HepG2 (cell line): ENCODE data around the gene ATRN. TPM values are rescaled to one million over a fixed set of nuclear protein-coding genes. Genes with fewer than 3 reads are reported as not detected.

Experiments
- ATF5 ChIP-seq: sonication (generic); formaldehyde crosslinking; IDR thresholded peaks from 2 replicates; pipeline ENCODE4 v1.4.0; 2020; ENCODE audit warnings: mild to moderate bottlenecking, low read depth, missing genetic modification reagents
- CEBPB ChIP-seq: IDR thresholded peaks from 2 replicates; pipeline ENCODE4 v1.6.1; 2011; ENCODE audit warnings: low read depth, low read length, improper control_type of control experiment, borderline replicate concordance
- CENPX ChIP-seq: sonication (generic); formaldehyde crosslinking; IDR thresholded peaks from 2 replicates; pipeline ENCODE4 v1.9.0; 2021; ENCODE audit warnings: mild to moderate bottlenecking, missing genetic modification reagents, moderate library complexity
- ISL2 ChIP-seq: sonication (generic); formaldehyde crosslinking; IDR thresholded peaks from 2 replicates; pipeline ENCODE4 v1.5.0; 2020; ENCODE audit warnings: missing genetic modification reagents
- PRDM10 ChIP-seq: sonication (generic); formaldehyde crosslinking; IDR thresholded peaks from 2 replicates; pipeline ENCODE4 v1.4.0; 2020; ENCODE audit warnings: low read depth, missing genetic modification reagents
- REPIN1 ChIP-seq: sonication (generic); formaldehyde crosslinking; IDR thresholded peaks from 2 replicates; pipeline ENCODE4 v1.8.0; 2022; ENCODE audit warnings: missing genetic modification reagents, low read depth, mild to moderate bottlenecking, borderline replicate concordance
- ZBTB20 ChIP-seq: sonication (generic); formaldehyde crosslinking; IDR thresholded peaks from 2 replicates; pipeline ENCODE4 v1.8.1; 2023; ENCODE audit warnings: missing genetic modification reagents, low read depth, mild to moderate bottlenecking, borderline replicate concordance
- ZFP36L1 ChIP-seq: sonication (generic); formaldehyde crosslinking; IDR thresholded peaks from 2 replicates; pipeline ENCODE4 v1.8.0; 2022; ENCODE audit warnings: mild to moderate bottlenecking, missing genetic modification reagents, moderate library complexity
- ZFP90 ChIP-seq: sonication (generic); formaldehyde crosslinking; IDR thresholded peaks from 2 replicates; pipeline ENCODE4 v1.8.0; 2022; ENCODE audit warnings: missing genetic modification reagents, mild to moderate bottlenecking, inconsistent platforms, borderline replicate concordance
- ZKSCAN5 ChIP-seq: sonication (generic); formaldehyde crosslinking; IDR thresholded peaks from 2 replicates; pipeline ENCODE4 v1.5.1; 2020; ENCODE audit warnings: mild to moderate bottlenecking, missing genetic modification reagents
- ZNF256 ChIP-seq: sonication (generic); formaldehyde crosslinking; conservative IDR thresholded peaks from 2 replicates; pipeline ENCODE4 v1.4.0; 2020; ENCODE audit warnings: missing genetic modification reagents
- ZNF704 ChIP-seq: sonication (generic); formaldehyde crosslinking; IDR thresholded peaks from 2 replicates; pipeline ENCODE4 v1.8.1; 2023; ENCODE audit warnings: mild to moderate bottlenecking, inconsistent platforms, moderate library complexity, missing genetic modification reagents, borderline replicate concordance
- ZNF780A ChIP-seq: sonication (generic); formaldehyde crosslinking; IDR thresholded peaks from 2 replicates; pipeline ENCODE4 v1.8.0; 2022; ENCODE audit warnings: mild to moderate bottlenecking, missing genetic modification reagents, moderate library complexity
- ZSCAN12 ChIP-seq: sonication (generic); formaldehyde crosslinking; IDR thresholded peaks from 2 replicates; pipeline ENCODE4 v1.9.0; 2021; ENCODE audit warnings: mild to moderate bottlenecking, missing genetic modification reagents
- ZXDC ChIP-seq: sonication (generic); formaldehyde crosslinking; IDR thresholded peaks from 2 replicates; pipeline ENCODE4 v1.5.0; 2020; ENCODE audit warnings: mild to moderate bottlenecking, missing genetic modification reagents
- polyA plus RNA-seq, 8 experiments: library from polyadenylated mRNA; depleted of rRNA in 3 of 8; stranded (reverse) in 7 of 8; unstranded in 1 of 8; fragments of >200 nt; fragmentation: Illumina TruSeq in 4 of 8; extraction: Trizol in 4 of 8; gene quantifications; 2 replicates each; pipeline versions ENCODE4 v1.2.1 to v1.2.3, GENCODE V29; 2011 to 2016; ENCODE audit warnings: low read depth in 4 of 8, missing spikeins in 1 of 8, mixed read lengths in 1 of 8; ENCODE audit not compliant: insufficient read depth in 1 of 8
- total RNA-seq, 5 experiments: library from RNA; depleted of rRNA; stranded (reverse); fragments of >200 nt; fragmentation: Illumina TruSeq; extraction: Trizol; gene quantifications; 2 replicates each; pipeline ENCODE4 v1.2.3, GENCODE V29; 2016; ENCODE audit warnings: low read depth in 1 of 5
- TF ChIP-seq, protein P1 (sequence below): sonication (generic); formaldehyde crosslinking; IDR thresholded peaks from 2 replicates; pipeline ENCODE4 v1.5.0; 2020; ENCODE audit warnings: mild to moderate bottlenecking, missing genetic modification reagents

Gene ATRN
- total and polyA plus RNA-seq, 2 of the 13 experiments (the other 11 are each of a cell fraction or from before 2014, with no cell fraction given), result 44.2 to 81.1 TPM

- TF ChIP-seq, protein P1, sequence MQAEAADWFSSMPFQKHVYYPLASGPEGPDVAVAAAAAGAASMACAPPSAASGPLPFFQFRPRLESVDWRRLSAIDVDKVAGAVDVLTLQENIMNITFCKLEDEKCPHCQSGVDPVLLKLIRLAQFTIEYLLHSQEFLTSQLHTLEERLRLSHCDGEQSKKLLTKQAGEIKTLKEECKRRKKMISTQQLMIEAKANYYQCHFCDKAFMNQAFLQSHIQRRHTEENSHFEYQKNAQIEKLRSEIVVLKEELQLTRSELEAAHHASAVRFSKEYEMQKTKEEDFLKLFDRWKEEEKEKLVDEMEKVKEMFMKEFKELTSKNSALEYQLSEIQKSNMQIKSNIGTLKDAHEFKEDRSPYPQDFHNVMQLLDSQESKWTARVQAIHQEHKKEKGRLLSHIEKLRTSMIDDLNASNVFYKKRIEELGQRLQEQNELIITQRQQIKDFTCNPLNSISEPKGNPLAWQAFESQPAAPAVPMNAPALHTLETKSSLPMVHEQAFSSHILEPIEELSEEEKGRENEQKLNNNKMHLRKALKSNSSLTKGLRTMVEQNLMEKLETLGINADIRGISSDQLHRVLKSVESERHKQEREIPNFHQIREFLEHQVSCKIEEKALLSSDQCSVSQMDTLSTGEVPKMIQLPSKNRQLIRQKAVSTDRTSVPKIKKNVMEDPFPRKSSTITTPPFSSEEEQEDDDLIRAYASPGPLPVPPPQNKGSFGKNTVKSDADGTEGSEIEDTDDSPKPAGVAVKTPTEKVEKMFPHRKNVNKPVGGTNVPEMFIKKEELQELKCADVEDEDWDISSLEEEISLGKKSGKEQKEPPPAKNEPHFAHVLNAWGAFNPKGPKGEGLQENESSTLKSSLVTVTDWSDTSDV (CRISPR knock-in tag), result no peak
- TF ChIP-seq ZSCAN12 (CRISPR knock-in tag), result peak; percentile 95
- TF ChIP-seq ZFP36L1 (CRISPR knock-in tag), result no peak
- TF ChIP-seq CENPX (CRISPR knock-in tag), result no peak
- TF ChIP-seq REPIN1 (CRISPR knock-in tag), result peak; percentile 80; the same call in 1 of the 2 replicates
- no peak for TF ChIP-seq ZKSCAN5 (CRISPR knock-in tag)
- TF ChIP-seq ZBTB20, result peak; percentile 93; the same call in 1 of the 2 replicates
- TF ChIP-seq ZNF704, result no peak; the same call in 1 of the 2 replicates
- TF ChIP-seq ATF5 (CRISPR knock-in tag), result no peak
- TF ChIP-seq ZNF256 (CRISPR knock-in tag), result 0 out of 2 replicates have a peak, but pooled peaks have one; percentile 88
- 0 out of 2 replicates have a peak, but pooled peaks have one; percentile 11 for TF ChIP-seq PRDM10 (CRISPR knock-in tag)
- 0 out of 2 replicates have a peak, but pooled peaks have one; percentile 58 for TF ChIP-seq ZNF780A (CRISPR knock-in tag)
- peak; percentile 90 for TF ChIP-seq ISL2 (CRISPR knock-in tag)
- TF ChIP-seq ZXDC (CRISPR knock-in tag), result no peak
- no peak for TF ChIP-seq CEBPB
- TF ChIP-seq ZFP90, result no peak
Observed at GRCh38 chr20:3541887-3542721, 71.3 kb downstream of the ATRN start (continued).
